Activated naive CD4-positive, alpha-beta T cell treated with anti-CD3 and anti-CD28 coated beads for 36 hours (primary cell): ENCODE results near the gene DPP10. TPM values are rescaled to one million over a fixed set of nuclear protein-coding genes. Genes with fewer than 3 reads are reported as not detected.

Source experiments
- CTCF ChIA-PET: fragments of 350-600 bp; sonication (Branson Sonifier 250); formaldehyde crosslinking; loops from one replicate; lab custom pipeline; 2021; ENCODE audit warnings: antibody characterized with exemption; lab: Charles Lee
- DNase-seq: peaks from one replicate; pipeline ENCODE4 v3.0.0-alpha.2; 2020
- H3K27ac Mint-ChIP-seq: one replicate; pipeline ENCODE4 v1.8.0; 2021; ENCODE audit warnings: mild to moderate bottlenecking, mixed read lengths
- H3K27me3 Mint-ChIP-seq: one replicate; pipeline ENCODE4 v1.8.0; 2021; ENCODE audit warnings: low read depth, mixed read lengths
- H3K36me3 Mint-ChIP-seq: one replicate; pipeline ENCODE4 v1.8.0; 2021; ENCODE audit warnings: low read depth, mixed read lengths
- H3K4me1 Mint-ChIP-seq: one replicate; pipeline ENCODE4 v1.8.0; 2021; ENCODE audit warnings: low read depth, mixed read lengths
- H3K4me3 Mint-ChIP-seq: one replicate; pipeline ENCODE4 v1.8.0; 2021; ENCODE audit warnings: mild to moderate bottlenecking, moderate library complexity, mixed read lengths
- H3K9me3 Mint-ChIP-seq: one replicate; pipeline ENCODE4 v1.8.0; 2021; ENCODE audit warnings: mixed read lengths
- intact Hi-C: fragments of 100-400 bp; cut with micrococcal nuclease; formaldehyde crosslinking; loops from one replicate; pipeline ENCODE4 v1.15.1; 2023
- total RNA-seq, 2 experiments: library from RNA; stranded (reverse); gene quantifications; one replicate each; pipeline ENCODE4 v1.2.3, GENCODE V29; 2021

The DPP10 gene
- total RNA-seq, 2 experiments from 2014 or later, result not detected

DNA sequence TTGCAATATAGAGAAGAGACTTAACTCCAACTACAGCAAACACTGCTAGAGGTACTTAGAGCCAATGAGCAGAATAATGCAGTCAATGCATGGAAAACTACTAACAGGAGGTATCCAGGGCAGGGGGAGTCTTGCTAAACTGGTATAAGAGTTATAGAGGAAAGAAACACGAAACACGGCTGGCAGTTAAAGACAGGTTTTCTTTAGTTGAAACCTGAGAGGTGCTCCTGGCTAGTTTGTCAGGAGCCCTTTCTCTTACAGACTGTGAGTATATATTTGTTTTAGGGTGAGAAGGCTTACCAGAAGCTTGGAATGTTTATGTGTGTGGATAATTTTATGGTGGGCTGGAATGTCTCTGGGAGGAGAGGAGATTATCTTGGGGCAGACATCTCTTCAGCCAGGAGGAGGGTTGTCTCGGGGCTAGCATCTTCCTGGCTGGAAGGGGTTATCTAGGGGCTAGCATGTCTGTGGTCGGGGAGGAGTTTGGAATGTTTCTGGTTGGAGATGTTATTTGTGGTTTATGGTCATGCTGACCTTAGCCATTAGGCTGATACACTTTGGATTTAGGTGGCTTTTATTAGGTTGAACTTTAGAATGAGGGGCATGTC, 1048.8 kb downstream of the DPP10 start:
- CTCF ChIA-PET, result no interaction called here
- H3K27me3 Mint-ChIP-seq, result no peaks in the 10 kb centered on the region
- DNase-seq, result no peak
- H3K4me1 Mint-ChIP-seq, result no peaks in the 10 kb centered on the region
- H3K4me3 Mint-ChIP-seq, result no peak overlapping the region
- H3K36me3 Mint-ChIP-seq, result no peaks in the 10 kb centered on the region
- H3K9me3 Mint-ChIP-seq, result peaks cover under 1% of the 10 kb centered on the region
- H3K27ac Mint-ChIP-seq, result no peak overlapping the region
- intact Hi-C loops, result no loop called here

DNA sequence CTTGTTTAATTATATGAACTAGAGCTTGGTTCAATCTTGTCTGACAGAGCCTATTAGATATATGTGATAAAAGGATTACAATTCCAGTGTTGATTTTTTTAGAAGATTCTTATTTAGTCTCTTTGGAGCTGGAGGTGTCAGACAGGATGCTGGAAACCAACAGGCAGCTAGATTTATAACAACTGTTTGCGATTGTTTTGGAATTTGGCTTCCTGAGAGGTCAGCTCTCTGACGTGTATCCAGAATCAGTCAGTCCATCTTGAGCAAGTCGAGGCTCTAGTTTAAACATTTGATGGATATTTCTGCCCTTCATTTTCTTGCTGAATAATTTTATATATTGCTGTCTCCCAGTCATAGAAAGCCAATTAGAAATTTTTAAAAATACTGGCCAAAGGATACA, 1062.9 kb downstream of the DPP10 start:
- no peak overlapping the region for H3K4me3 Mint-ChIP-seq
- H3K4me1 Mint-ChIP-seq, result no peaks in the 10 kb centered on the region
- intact Hi-C loops, result no loop called here
- H3K27me3 Mint-ChIP-seq, result no peaks in the 10 kb centered on the region
- no peaks in the 10 kb centered on the region for H3K36me3 Mint-ChIP-seq
- CTCF ChIA-PET, result no interaction called here
- peaks cover 13% of the 10 kb centered on the region for H3K9me3 Mint-ChIP-seq
- no peak overlapping the region for H3K27ac Mint-ChIP-seq
- no peak for DNase-seq

GRCh38 chr2:115520727-115521126, 1078.3 kb downstream of the DPP10 start:
- CTCF ChIA-PET, result no interaction called here
- H3K4me3 Mint-ChIP-seq, result no peak overlapping the region

GRCh38 chr2:115524452-115524851, 1082.0 kb downstream of the DPP10 start:
- Mint-ChIP-seq H3K4me3 (no peak overlapping the region), H3K36me3 (no peaks in the 10 kb centered on the region), H3K9me3 (peaks cover 6% of the 10 kb centered on the region), H3K27me3 (no peaks in the 10 kb centered on the region), H3K4me1 (no peaks in the 10 kb centered on the region), H3K27ac (no peak overlapping the region)
- intact Hi-C loops, result no loop called here
- CTCF ChIA-PET, result interaction anchor here (0.6 kb wide), 1 partner anchor 51 kb away, joined by 3 read pairs; no protein-coding TSS in a partner anchor
- no peak for DNase-seq

More at GRCh38 chr2:115520727-115521126, 1078.3 kb downstream of the DPP10 start:
- no peak for DNase-seq
- Mint-ChIP-seq H3K27ac (no peak overlapping the region), H3K9me3 (peaks cover 2% of the 10 kb centered on the region), H3K4me1 (no peaks in the 10 kb centered on the region), H3K27me3 (no peaks in the 10 kb centered on the region), H3K36me3 (no peaks in the 10 kb centered on the region)
- intact Hi-C loops, result no loop called here

DNA sequence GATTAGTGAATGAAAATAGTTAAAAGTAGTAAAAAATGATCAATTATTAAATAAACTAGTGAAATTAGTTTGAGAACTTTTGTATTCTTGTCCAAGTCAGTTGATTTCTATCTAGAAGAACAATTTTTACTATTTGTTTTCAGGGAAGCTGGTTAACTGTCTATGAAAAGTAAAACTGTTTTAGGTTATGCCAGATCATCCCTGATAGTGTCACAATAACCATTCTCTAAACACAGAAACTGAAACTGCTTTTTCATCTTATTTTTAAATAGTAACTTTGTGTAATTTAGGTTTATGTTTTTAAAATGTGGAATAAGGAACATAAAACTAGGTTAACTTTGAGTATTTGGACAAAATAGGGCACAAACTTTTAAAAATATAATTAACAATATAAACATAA, 1087.2 kb downstream of the DPP10 start:
- no peak for DNase-seq
- H3K4me3 Mint-ChIP-seq, result no peak overlapping the region
- H3K4me1 Mint-ChIP-seq, result no peaks in the 10 kb centered on the region
- no peaks in the 10 kb centered on the region for H3K36me3 Mint-ChIP-seq
- intact Hi-C loops, result loop anchor here (5.0 kb wide), 1 partner anchor 33 kb away; no protein-coding TSS in a partner anchor
- no peaks in the 10 kb centered on the region for H3K27me3 Mint-ChIP-seq
- CTCF ChIA-PET, result no interaction called here
- no peak overlapping the region for H3K27ac Mint-ChIP-seq
- H3K9me3 Mint-ChIP-seq, result peaks cover 4% of the 10 kb centered on the region

GRCh38 chr2:115533081-115533480, 1090.6 kb downstream of the DPP10 start:
- H3K4me1 Mint-ChIP-seq, result no peaks in the 10 kb centered on the region
- H3K36me3 Mint-ChIP-seq, result no peaks in the 10 kb centered on the region
- intact Hi-C loops, result no loop called here
- no peak overlapping the region for H3K4me3 Mint-ChIP-seq
- DNase-seq, result no peak
- H3K9me3 Mint-ChIP-seq, result peaks cover 2% of the 10 kb centered on the region
- CTCF ChIA-PET, result no interaction called here
- H3K27ac Mint-ChIP-seq, result no peak overlapping the region
- H3K27me3 Mint-ChIP-seq, result no peaks in the 10 kb centered on the region

GRCh38 chr2:115541814-115542213, 1099.4 kb downstream of the DPP10 start:
- Mint-ChIP-seq H3K4me3 (no peak overlapping the region), H3K27me3 (no peaks in the 10 kb centered on the region), H3K36me3 (no peaks in the 10 kb centered on the region), H3K4me1 (no peaks in the 10 kb centered on the region), H3K27ac (no peak overlapping the region), H3K9me3 (peaks cover 7% of the 10 kb centered on the region)
- DNase-seq, result no peak
- CTCF ChIA-PET, result no interaction called here
- intact Hi-C loops, result no loop called here

- CTCF ChIA-PET, result no interaction called here
- H3K4me3 Mint-ChIP-seq, result no peak overlapping the region
- intact Hi-C loops, result no loop called here
- H3K4me1 Mint-ChIP-seq, result no peaks in the 10 kb centered on the region
- no peaks in the 10 kb centered on the region for H3K27me3 Mint-ChIP-seq
- H3K9me3 Mint-ChIP-seq, result peaks cover 7% of the 10 kb centered on the region
- no peaks in the 10 kb centered on the region for H3K36me3 Mint-ChIP-seq
- DNase-seq, result no peak
- no peak overlapping the region for H3K27ac Mint-ChIP-seq
Measured at GRCh38 chr2:115542331-115542730, 1099.9 kb downstream of the DPP10 start.

GRCh38 chr2:115543024-115543423, 1100.6 kb downstream of the DPP10 start:
- no peaks in the 10 kb centered on the region for H3K27me3 Mint-ChIP-seq
- no peaks in the 10 kb centered on the region for H3K4me1 Mint-ChIP-seq
- H3K36me3 Mint-ChIP-seq, result no peaks in the 10 kb centered on the region
- DNase-seq, result no peak
- H3K9me3 Mint-ChIP-seq, result peaks cover 7% of the 10 kb centered on the region
- H3K27ac Mint-ChIP-seq, result no peak overlapping the region
- CTCF ChIA-PET, result no interaction called here
- H3K4me3 Mint-ChIP-seq, result no peak overlapping the region
- intact Hi-C loops, result no loop called here

- no peaks in the 10 kb centered on the region for H3K4me1 Mint-ChIP-seq
- intact Hi-C loops, result no loop called here
- CTCF ChIA-PET, result no interaction called here
Measured at GRCh38 chr2:115543461-115543860, 1101.0 kb downstream of the DPP10 start.

DNA sequence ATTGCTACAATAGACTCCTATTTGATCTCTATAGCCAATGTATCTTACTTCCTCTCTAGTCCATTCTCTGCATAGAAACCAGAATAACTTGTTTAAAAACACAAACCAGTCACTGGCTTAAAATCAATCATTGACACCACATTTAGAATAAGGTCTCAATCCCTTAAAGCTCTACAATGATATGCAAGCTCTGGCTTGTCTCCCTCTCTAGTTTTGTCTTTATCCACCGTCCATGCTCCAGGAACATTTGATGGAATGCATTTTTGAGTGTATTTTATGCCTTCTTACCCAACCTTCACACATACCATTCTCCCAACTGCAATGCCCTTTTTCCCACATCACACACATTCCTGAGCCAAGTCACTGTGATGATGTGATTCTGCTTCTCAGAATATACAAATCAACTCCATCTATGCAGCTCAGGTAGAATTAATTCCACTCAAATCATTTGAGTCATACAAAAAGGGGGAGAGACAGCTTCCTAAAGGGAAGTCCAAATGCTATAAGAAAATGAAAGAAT, 1107.2 kb downstream of the DPP10 start:
- Mint-ChIP-seq H3K27me3 (no peaks in the 10 kb centered on the region), H3K27ac (no peak overlapping the region), H3K36me3 (no peaks in the 10 kb centered on the region), H3K9me3 (peaks cover 14% of the 10 kb centered on the region), H3K4me1 (no peaks in the 10 kb centered on the region), H3K4me3 (no peak overlapping the region)
- CTCF ChIA-PET, result no interaction called here
- DNase-seq, result no peak
- intact Hi-C loops, result no loop called here

More at GRCh38 chr2:115543461-115543860, 1101.0 kb downstream of the DPP10 start:
- H3K36me3 Mint-ChIP-seq, result no peaks in the 10 kb centered on the region
- H3K9me3 Mint-ChIP-seq, result peaks cover 7% of the 10 kb centered on the region
- H3K27ac Mint-ChIP-seq, result no peak overlapping the region
- H3K27me3 Mint-ChIP-seq, result no peaks in the 10 kb centered on the region
- DNase-seq, result no peak
- no peak overlapping the region for H3K4me3 Mint-ChIP-seq

DNA sequence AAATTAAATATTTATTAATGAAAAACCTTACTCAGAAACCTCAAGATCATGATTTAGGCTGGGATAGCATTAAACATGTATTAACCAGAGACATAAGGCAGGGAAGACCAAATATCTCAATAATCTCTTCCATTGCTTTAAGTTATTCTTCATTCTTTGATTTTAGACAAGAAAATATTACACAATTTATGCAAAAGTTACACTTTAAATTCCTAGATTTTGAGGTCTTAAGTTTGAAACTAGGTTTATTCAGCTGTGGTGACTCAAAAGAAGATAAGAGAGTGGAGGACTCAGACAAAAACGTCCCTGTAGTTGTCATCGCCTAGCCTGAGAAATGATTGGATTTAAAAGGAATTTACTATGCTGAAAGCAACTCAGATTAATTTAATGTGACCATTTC, 1110.3 kb downstream of the DPP10 start:
- Mint-ChIP-seq H3K27me3 (no peaks in the 10 kb centered on the region), H3K4me1 (no peaks in the 10 kb centered on the region), H3K4me3 (no peak overlapping the region), H3K27ac (no peak overlapping the region), H3K9me3 (peaks cover 13% of the 10 kb centered on the region), H3K36me3 (no peaks in the 10 kb centered on the region)
- intact Hi-C loops, result no loop called here
- CTCF ChIA-PET, result no interaction called here
- DNase-seq, result no peak

DNA sequence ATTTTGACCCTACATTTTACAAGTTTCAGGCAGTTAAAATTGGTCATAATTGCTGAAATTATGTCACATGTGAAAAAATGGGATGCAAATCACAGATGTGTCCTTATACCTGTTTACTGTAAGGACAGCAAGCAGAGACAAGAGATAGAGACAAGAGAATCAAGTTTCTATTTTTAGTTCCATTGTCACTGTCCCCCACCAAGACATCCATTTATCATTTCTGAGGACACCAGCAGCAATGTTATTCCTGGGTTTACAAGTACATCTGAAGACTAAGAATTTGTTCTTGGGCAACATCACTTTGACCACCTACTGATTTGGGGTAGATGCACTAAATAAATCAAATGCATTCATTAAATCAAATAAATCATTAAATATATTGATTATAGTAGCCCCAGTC, 1111.7 kb downstream of the DPP10 start:
- no peaks in the 10 kb centered on the region for H3K36me3 Mint-ChIP-seq
- no peaks in the 10 kb centered on the region for H3K27me3 Mint-ChIP-seq
- no peak overlapping the region for H3K4me3 Mint-ChIP-seq
- H3K27ac Mint-ChIP-seq, result no peak overlapping the region
- no peak for DNase-seq
- CTCF ChIA-PET, result no interaction called here
- no peaks in the 10 kb centered on the region for H3K4me1 Mint-ChIP-seq
- H3K9me3 Mint-ChIP-seq, result peaks cover 11% of the 10 kb centered on the region
- intact Hi-C loops, result no loop called here
